ENCODE data around the gene RNASE7.

RNASE7 gene

GRCh38 chr14:21069388-21070082 is 27.4 kb downstream of the RNASE7 start:
- peak; percentile 68 to 78 for DNase-seq

- DNase-seq = peak; percentile 72 to 73
Measured at GRCh38 chr14:21070083-21070609, 28.0 kb downstream of the RNASE7 start, which contains the start of gene ARHGEF40. TSS of gene ARHGEF40 (plus strand) at chr14:21070304. CDS start at chr14:21070397, 93 bp downstream.

GRCh38 chr14:21070610-21071224 is 28.6 kb downstream of the RNASE7 start:
- DNase-seq = peak; percentile 11 to 68

GRCh38 chr14:21071225-21072030 is 29.3 kb downstream of the RNASE7 start:
- peak; percentile 35 to 76 for DNase-seq

GRCh38 chr14:21072031-21072473 is 29.9 kb downstream of the RNASE7 start:
- DNase-seq = peak in 1 of 2 donors; percentile 36

GRCh38 chr14:21072781-21073339 is 30.7 kb downstream of the RNASE7 start:
- DNase-seq = no peak

GRCh38 chr14:21073921-21074320 is 31.8 kb downstream of the RNASE7 start:
- DNase-seq = no peak

GRCh38 chr14:21074398-21075272 is 32.5 kb downstream of the RNASE7 start:
- DNase-seq = no peak

- DNase-seq = no peak
Measured at GRCh38 chr14:21075719-21076437, 33.7 kb downstream of the RNASE7 start.

GRCh38 chr14:21077672-21078071 is 35.5 kb downstream of the RNASE7 start:
- no peak for DNase-seq

- DNase-seq = no peak
Measured at GRCh38 chr14:21078287-21078686, 36.1 kb downstream of the RNASE7 start.

- no peak for DNase-seq
Measured at GRCh38 chr14:21078726-21079125, 36.6 kb downstream of the RNASE7 start.

- no peak for DNase-seq
Measured at GRCh38 chr14:21081521-21082142, 39.5 kb downstream of the RNASE7 start.

- DNase-seq = no peak
Measured at GRCh38 chr14:21083565-21084325, 41.6 kb downstream of the RNASE7 start.

- no peak for DNase-seq
Measured at GRCh38 chr14:21084396-21084795, 42.2 kb downstream of the RNASE7 start.

- DNase-seq = no peak
Measured at GRCh38 chr14:21084998-21085853, 43.1 kb downstream of the RNASE7 start.

GRCh38 chr14:21086908-21087293 is 44.7 kb downstream of the RNASE7 start:
- DNase-seq = no peak

- DNase-seq = peak in 1 of 2 donors; percentile 82
Measured at GRCh38 chr14:21087294-21088091, 45.3 kb downstream of the RNASE7 start.
